ENCODE results near the gene TRPC4AP. TPM values are rescaled to one million over a fixed set of nuclear protein-coding genes. Genes with fewer than 3 reads are reported as not detected.

Gene TRPC4AP
- total and polyA plus RNA-seq, 12 donors, result 26.2 to 46.4 (median 38.0) TPM

GRCh38 chr20:35025116-35025515, 67.5 kb downstream of the TRPC4AP start:
- peaks cover 0 to 98% (median 26%) of the 10 kb centered on the region in 9 donors for H3K36me3 ChIP-seq
- TF ChIP-seq CTCF (IDR thresholded peaks at IDR 0.05), result no peak
- DNase-seq, result no peak
- ATAC-seq, result no peak
- H3K27me3 ChIP-seq, result no peaks in the 10 kb centered on the region
- H3K4me3 ChIP-seq, result no peak overlapping the region
- H3K4me1 ChIP-seq, result peaks cover 0 to 22% (median 7%) of the 10 kb centered on the region in 9 donors
- no peaks in the 10 kb centered on the region for H3K9me3 ChIP-seq
- 96 to 99% methylated on average over 3 of the region's 3 CpGs for WGBS, 2 donors
- H3K27ac ChIP-seq, result no peak overlapping the region
- intact Hi-C loops (cut with DNase I), result loop anchor here in 1 of 10 donors (10.0 kb wide), 1 partner anchor 60 kb away; no protein-coding TSS in a partner anchor

DNA sequence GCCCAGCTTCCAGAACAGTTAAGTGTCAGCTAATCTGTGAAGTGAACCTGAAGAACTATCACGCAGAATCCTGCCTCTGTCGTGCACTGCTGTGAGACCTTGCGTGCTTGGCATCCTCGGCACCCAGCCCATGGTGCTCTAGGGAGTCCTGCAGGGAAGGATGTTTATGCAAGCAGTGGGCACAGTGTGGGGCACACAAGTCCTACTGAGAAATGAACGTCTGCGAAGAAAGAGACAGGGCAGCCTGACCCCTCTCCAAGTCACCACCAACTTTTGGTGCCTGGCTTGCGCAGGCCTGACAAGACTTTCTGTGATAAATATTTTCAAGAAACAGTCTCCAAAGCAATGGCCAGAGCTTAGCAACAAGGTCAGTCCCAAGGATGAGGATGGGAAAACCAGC, 69.0 kb downstream of the TRPC4AP start:
- DNase-seq (no peak), ATAC-seq (no peak)
- H3K4me3 ChIP-seq, result no peak overlapping the region
- TF ChIP-seq CTCF (IDR thresholded peaks at IDR 0.05), result no peak
- H3K27ac ChIP-seq, result no peak overlapping the region
- no peaks in the 10 kb centered on the region for H3K9me3 ChIP-seq
- 88 to 93% methylated on average over 7 of the region's 7 CpGs for WGBS, 2 donors
- peaks cover 0 to 28% (median 9%) of the 10 kb centered on the region in 9 donors for H3K4me1 ChIP-seq
- H3K27me3 ChIP-seq, result no peaks in the 10 kb centered on the region
- intact Hi-C loops (cut with DNase I), result loop anchor here in 1 of 10 donors (10.0 kb wide), 1 partner anchor 61 kb away; no protein-coding TSS in a partner anchor
- H3K36me3 ChIP-seq, result peaks cover 0 to 100% (median 27%) of the 10 kb centered on the region in 9 donors

- WGBS, 2 donors, result 91 to 96% methylated on average over 1 of the region's 1 CpG
- DNase-seq (no peak), ATAC-seq (no peak)
- Histone ChIP-seq H3K27ac (peak overlapping the region in 4 of 10 donors; percentile 24 to 80 (median 72)), H3K4me1 (peaks cover 0 to 35% (median 9%) of the 10 kb centered on the region in 9 donors), H3K4me3 (no peak overlapping the region), H3K36me3 (peaks cover 0 to 100% (median 26%) of the 10 kb centered on the region in 9 donors), H3K27me3 (no peaks in the 10 kb centered on the region), H3K9me3 (no peaks in the 10 kb centered on the region)
- TF ChIP-seq CTCF (IDR thresholded peaks at IDR 0.05), result no peak
- intact Hi-C loops (cut with DNase I), result loop anchor here in 1 of 10 donors (10.0 kb wide), 1 partner anchor 63 kb away; no protein-coding TSS in a partner anchor
Observed at GRCh38 chr20:35021831-35022230, 70.8 kb downstream of the TRPC4AP start.

DNA sequence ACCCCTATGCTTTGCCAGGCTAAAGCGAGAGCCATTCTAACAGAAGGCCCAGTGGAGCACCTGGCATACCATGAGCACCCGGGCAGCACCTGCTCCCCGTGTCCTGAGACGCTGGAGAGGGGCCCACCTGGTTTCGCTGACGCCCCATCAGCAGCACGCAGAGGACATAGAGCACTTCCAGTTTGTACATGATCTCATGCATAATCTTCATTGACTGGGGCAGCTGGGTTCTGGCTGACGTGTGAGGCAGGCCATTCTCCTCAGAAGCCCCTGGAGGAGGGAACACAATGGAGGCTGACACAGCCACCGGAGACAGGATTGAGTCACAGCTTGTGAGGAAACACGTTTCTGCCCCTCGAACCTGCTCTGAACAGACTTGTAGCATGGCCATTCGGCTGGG, 71.5 kb downstream of the TRPC4AP start:
- no peaks in the 10 kb centered on the region for H3K9me3 ChIP-seq
- ATAC-seq (peak in 7 of 8 donors; percentile 31 to 76 (median 63)), DNase-seq (no peak)
- intact Hi-C loops (cut with DNase I), result loop anchor here in 1 of 10 donors (10.0 kb wide), 1 partner anchor 64 kb away; no protein-coding TSS in a partner anchor
- H3K36me3 ChIP-seq, result peaks cover 0 to 100% (median 28%) of the 10 kb centered on the region in 9 donors
- no peaks in the 10 kb centered on the region for H3K27me3 ChIP-seq
- no peak for TF ChIP-seq CTCF (IDR thresholded peaks at IDR 0.05)
- no peak overlapping the region for H3K4me3 ChIP-seq
- WGBS, 2 donors, result 70 to 74% methylated on average over 12 of the region's 12 CpGs
- peaks cover 0 to 35% (median 9%) of the 10 kb centered on the region in 9 donors for H3K4me1 ChIP-seq
- peak overlapping the region; percentile 24 to 80 (median 53) for H3K27ac ChIP-seq
